Natural killer cell treated with Interleukin-12 subunit alpha and Interleukin-12 subunit beta and Interleukin-15 and Interleukin-18, amount 100 ng/mL, for 72 hours (primary cell): Measurements from ENCODE around the gene ING1. TPM values are rescaled to one million over a fixed set of nuclear protein-coding genes. Genes with fewer than 3 reads are reported as not detected.
"Not testable (repeated sequence)": the region's sequence is repeated elsewhere in the genome, so short reads cannot be mapped to it uniquely, and the experiment has no call there.

Experiments used
- ATAC-seq, 2 donors: fragments of 150-1000 bp; cut with Tn5 transposase in 1 of 2; sonication (Bioruptor Pico), chemical (Tn5 transposase) in 1 of 2; 2 replicates each; pipeline ENCODE4 v1.10.0; 2021
- DNase-seq: peaks from one replicate; pipeline ENCODE4 v3.0.0; 2022; ENCODE audit warnings: low spot score
- H3K27ac Mint-ChIP-seq, 2 donors: 1 replicate in 1 of 2; 2 replicates in 1 of 2; pipeline ENCODE4 v1.8.0; 2022; ENCODE audit warnings: mixed read lengths in 2 of 2, mild to moderate bottlenecking in 1 of 2, moderate library complexity in 1 of 2
- H3K27me3 Mint-ChIP-seq, 2 donors: 1 replicate in 1 of 2; 2 replicates in 1 of 2; pipeline ENCODE4 v1.8.0; 2022; ENCODE audit warnings: mixed read lengths in 2 of 2
- H3K36me3 Mint-ChIP-seq: one replicate; pipeline ENCODE4 v1.8.0; 2022; ENCODE audit warnings: mixed read lengths
- H3K4me1 Mint-ChIP-seq, 2 donors: 1 replicate in 1 of 2; 2 replicates in 1 of 2; pipeline ENCODE4 v1.8.0; 2022; ENCODE audit warnings: low read depth in 2 of 2, mixed read lengths in 2 of 2, mild to moderate bottlenecking in 1 of 2
- H3K4me3 Mint-ChIP-seq: one replicate; pipeline ENCODE4 v1.8.0; 2022; ENCODE audit warnings: mixed read lengths
- H3K9me3 Mint-ChIP-seq: 2 replicates; pipeline ENCODE4 v1.8.0; 2022; ENCODE audit warnings: mixed read lengths
- total RNA-seq, 2 donors: library from RNA; stranded (reverse); gene quantifications; one replicate each; pipeline ENCODE4 v1.2.3, GENCODE V29; 2022

Gene ING1, protein sequence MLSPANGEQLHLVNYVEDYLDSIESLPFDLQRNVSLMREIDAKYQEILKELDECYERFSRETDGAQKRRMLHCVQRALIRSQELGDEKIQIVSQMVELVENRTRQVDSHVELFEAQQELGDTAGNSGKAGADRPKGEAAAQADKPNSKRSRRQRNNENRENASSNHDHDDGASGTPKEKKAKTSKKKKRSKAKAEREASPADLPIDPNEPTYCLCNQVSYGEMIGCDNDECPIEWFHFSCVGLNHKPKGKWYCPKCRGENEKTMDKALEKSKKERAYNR
- total RNA-seq = 10 to 100 TPM; 11.1 to 15.7 TPM

DNA sequence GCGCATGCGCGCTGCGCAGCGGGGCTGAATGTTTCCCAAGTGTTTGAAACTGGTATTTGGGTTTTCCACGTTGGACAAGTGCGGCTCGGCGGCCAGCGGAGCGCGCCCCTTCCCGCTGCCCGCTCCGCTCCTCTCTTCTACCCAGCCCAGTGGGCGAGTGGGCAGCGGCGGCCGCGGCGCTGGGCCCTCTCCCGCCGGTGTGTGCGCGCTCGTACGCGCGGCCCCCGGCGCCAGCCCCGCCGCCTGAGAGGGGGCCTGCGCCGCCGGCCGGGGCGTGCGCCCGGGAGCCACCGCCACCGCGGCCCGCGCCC, at the start of gene ING1:
ING1 (plus strand) TSS at position 59 of the 311 bp plus-strand sequence. CDS start 450 bp downstream, outside the sequence.
- H3K4me1 Mint-ChIP-seq = peaks cover 23 to 27% of the 10 kb centered on the region in 2 donors
- H3K36me3 Mint-ChIP-seq = no peaks in the 10 kb centered on the region
- H3K4me3 Mint-ChIP-seq = peak within 1 kb of the TSS; percentile 98
- DNase-seq (no peak), ATAC-seq (no peak)
- no peaks in the 10 kb centered on the region for H3K27me3 Mint-ChIP-seq
- no peaks in the 10 kb centered on the region for H3K9me3 Mint-ChIP-seq
- H3K27ac Mint-ChIP-seq = peak within 1 kb of the TSS; percentile 90 to 97

DNA sequence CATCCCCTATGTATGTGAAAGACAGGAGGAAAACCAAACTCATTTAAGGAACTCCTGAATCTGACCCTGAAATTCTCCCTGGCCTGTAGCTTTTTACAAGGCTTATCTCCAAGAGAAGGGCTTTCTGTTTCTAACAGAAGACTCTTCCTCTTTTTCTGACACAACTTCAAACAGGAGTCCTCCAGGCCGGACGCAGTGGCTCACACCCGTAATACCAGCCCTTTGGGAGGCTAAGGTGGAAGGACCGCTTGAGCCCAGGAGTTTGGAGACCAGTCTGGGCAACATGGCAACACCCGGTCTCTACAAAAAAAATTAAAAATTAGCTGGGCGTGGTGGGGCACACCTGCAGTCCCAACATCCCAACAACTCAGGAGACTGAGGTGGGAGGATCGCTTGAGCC, 49.5 kb upstream of the ING1 start:
- ATAC-seq (no peak), DNase-seq (no peak)
- Mint-ChIP-seq H3K27ac (no peak overlapping the region), H3K36me3 (peaks cover 29% of the 10 kb centered on the region), H3K27me3 (no peaks in the 10 kb centered on the region), H3K9me3 (no peaks in the 10 kb centered on the region), H3K4me1 (peaks cover 0 to 10% of the 10 kb centered on the region in 2 donors), H3K4me3 (no peak overlapping the region)

DNA sequence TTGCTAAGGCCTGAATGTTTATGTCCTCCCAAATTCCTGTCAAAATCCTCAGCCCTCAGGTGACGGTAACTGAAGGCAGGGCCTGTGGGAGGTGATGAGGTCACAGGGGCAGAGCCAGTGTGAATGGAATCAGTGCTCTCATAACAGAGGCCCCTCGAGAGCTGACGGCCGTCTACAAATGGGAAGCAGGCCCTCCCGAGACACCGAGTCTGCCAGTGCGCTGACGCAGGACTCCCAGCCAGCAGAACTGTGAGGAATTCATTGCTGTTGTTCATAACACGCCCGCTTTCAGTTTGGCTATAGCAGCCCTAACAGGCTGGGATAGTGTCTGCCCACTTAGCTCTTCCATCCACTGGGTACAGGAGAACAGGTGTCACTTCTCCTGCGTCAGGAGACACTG, 48.8 kb upstream of the ING1 start:
- no peaks in the 10 kb centered on the region for H3K9me3 Mint-ChIP-seq
- no peak overlapping the region for H3K4me3 Mint-ChIP-seq
- H3K4me1 Mint-ChIP-seq = peaks cover 0 to 6% of the 10 kb centered on the region in 2 donors
- peaks cover 24% of the 10 kb centered on the region for H3K36me3 Mint-ChIP-seq
- H3K27ac Mint-ChIP-seq = no peak overlapping the region
- H3K27me3 Mint-ChIP-seq = no peaks in the 10 kb centered on the region
- DNase-seq (no peak), ATAC-seq (no peak)

DNA sequence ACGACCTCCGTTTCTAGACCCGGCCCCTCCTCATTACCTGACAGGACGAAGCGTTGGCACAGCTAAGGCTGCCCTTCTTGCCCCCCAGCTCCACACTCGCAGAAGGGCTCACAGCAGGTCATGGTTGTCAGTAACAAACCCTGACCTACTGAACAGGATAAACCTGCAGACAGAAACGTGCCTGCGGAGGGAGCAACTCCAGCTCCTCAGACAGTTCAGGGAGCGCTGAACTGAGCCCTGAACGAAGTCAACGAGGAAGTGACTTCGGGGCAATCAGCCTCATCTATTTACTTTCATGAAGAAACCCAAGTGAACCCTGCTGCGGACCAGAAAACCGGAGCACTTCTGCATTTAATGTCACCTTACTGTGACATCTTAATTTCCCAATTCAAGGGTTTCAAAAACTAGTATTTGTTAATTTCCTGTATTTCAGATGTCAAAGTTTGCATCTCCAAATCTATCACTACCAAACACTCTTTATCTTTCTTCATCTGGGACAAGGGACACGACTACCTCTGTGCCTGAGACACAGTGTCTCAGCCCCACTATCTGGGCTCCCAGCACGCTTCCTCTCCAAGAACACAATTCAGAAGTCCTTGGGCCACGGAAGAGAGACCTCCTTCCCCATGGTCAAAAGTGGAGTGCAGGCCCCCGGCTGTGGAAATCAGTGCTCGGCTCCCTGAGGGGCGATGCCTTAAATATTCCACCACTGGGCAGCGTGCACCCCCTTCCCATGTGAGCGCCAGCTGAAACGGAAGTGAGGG, 47.8 kb upstream of the ING1 start:
- DNase-seq = no peak
- no peaks in the 10 kb centered on the region for H3K27me3 Mint-ChIP-seq
- peaks cover 26% of the 10 kb centered on the region for H3K36me3 Mint-ChIP-seq
- peaks cover 2 to 4% of the 10 kb centered on the region in 2 donors for H3K4me1 Mint-ChIP-seq
- no peak for ATAC-seq
- no peaks in the 10 kb centered on the region for H3K9me3 Mint-ChIP-seq
- no peak overlapping the region for H3K4me3 Mint-ChIP-seq
- no peak overlapping the region for H3K27ac Mint-ChIP-seq

DNA sequence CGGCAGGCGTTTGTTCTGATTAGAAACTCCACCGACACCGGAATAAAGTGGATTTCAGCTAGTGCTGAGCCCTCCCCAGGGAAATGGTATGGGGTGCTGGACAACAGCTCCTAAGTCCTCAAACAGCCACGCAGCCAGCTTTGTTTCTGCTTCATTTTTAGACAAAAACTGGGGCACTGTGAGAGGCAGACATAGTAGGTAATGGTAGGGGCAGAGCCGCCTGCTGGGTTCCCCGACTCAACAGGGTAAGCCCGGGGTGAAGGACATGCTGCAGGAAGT, 47.3 kb upstream of the ING1 start:
- ATAC-seq (no peak), DNase-seq (no peak)
- H3K4me3 Mint-ChIP-seq = no peak overlapping the region
- peaks cover 7 to 8% of the 10 kb centered on the region in 2 donors for H3K4me1 Mint-ChIP-seq
- no peaks in the 10 kb centered on the region for H3K9me3 Mint-ChIP-seq
- H3K27ac Mint-ChIP-seq = no peak overlapping the region
- H3K27me3 Mint-ChIP-seq = no peaks in the 10 kb centered on the region
- H3K36me3 Mint-ChIP-seq = peaks cover 29% of the 10 kb centered on the region

DNA sequence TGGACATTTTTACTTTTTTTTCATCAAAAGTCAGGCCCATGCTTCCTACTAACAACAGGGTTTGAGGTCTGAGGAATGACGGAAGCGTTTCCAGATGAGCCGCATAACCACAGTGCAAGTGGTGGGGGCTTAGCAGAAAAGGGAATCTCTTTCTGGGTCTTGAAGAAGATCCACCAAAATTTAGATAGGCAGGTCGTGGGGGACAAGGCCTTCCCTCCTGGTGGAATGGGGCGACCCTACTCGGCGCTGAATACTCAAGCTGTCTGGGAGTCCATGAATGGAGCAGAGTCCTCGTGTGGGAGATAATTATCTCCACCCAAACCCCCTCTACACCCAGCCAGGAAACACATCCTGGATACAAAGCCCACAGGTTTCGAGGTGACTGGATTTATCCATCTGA, 44.5 kb upstream of the ING1 start:
- peaks cover 30% of the 10 kb centered on the region for H3K36me3 Mint-ChIP-seq
- no peak overlapping the region for H3K4me3 Mint-ChIP-seq
- DNase-seq (no peak), ATAC-seq (no peak)
- H3K4me1 Mint-ChIP-seq = peaks cover 17 to 18% of the 10 kb centered on the region in 2 donors
- no peak overlapping the region for H3K27ac Mint-ChIP-seq
- H3K27me3 Mint-ChIP-seq = no peaks in the 10 kb centered on the region
- H3K9me3 Mint-ChIP-seq = no peaks in the 10 kb centered on the region

DNA sequence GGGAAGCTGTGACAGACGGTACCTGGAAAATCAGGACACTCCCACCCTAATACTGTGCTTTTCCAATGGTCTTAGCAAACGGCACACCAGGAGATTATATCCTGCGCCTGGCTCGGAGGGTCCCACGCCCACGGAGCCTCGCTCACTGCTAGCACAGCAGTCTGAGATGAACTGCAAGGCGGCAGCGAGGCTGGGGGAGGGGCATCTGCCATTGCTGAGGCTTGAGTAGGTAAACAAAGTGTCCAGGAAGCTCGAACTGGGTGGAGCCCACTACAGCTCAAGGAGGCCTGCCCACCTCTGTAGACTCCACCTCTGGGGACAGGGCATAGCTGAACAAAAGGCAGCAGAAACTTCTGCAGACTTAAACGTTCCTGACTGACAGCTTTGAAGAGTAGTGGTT, 43.7 kb upstream of the ING1 start:
- H3K36me3 Mint-ChIP-seq = peaks cover 36% of the 10 kb centered on the region

DNA sequence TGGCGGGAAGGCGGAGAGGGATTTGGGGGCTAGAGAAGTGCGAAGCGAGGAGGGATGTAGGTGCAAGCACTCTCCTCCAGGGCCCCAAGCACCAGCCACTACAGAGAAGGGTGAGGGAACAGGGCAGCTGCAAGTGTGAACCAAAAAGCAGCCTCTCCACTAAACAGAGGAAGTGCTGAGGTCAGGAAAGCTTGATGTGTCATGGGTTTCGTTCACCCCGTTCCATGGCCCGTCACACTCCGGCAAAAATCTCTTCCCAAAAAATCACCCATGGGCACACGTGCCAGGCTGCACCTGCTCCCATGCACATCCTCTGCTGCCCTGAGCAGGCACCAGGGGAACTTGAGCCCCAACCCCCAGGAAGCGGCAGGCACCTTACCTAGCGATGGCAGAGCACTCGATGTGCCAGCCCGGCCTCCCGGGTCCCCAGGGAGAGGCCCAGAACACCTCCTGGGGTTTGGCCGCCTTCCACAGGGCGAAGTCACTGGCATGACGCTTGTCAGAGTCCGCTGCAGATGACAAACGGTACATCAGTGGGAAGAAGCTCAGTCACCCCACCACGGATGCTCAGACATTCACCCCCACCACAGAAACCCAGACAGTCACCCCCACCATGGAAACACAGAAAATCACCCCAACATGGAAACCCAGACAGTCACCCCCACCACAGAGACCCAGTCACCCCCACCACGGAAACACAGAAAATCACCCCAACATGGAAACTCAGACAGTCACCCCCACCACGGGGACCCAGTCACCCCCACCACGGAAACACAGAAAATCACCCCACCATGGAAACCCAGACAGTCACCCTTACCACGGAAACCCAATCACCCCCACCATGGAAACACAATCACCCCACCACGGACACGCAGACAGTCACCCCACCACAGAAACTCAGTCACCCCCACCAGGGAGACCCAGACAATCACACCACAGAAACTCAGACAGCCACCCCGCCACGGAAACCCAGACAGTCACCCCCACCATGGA, 36.6 kb upstream of the ING1 start:
- Mint-ChIP-seq H3K4me3 (peak overlapping the region; percentile 47), H3K36me3 (peaks cover 34% of the 10 kb centered on the region), H3K9me3 (no peaks in the 10 kb centered on the region), H3K27ac (no peak overlapping the region), H3K27me3 (no peaks in the 10 kb centered on the region), H3K4me1 (peaks cover 10 to 42% of the 10 kb centered on the region in 2 donors)
- DNase-seq = no peak
- ATAC-seq = peak; percentile 40 to 41

More for the DNA sequence above, 43.7 kb upstream of the ING1 start:
- H3K4me1 Mint-ChIP-seq = peaks cover 17 to 24% of the 10 kb centered on the region in 2 donors
- H3K27ac Mint-ChIP-seq, DNase-seq, H3K4me3 Mint-ChIP-seq, ATAC-seq, H3K27me3 Mint-ChIP-seq, H3K9me3 Mint-ChIP-seq: not testable (repeated sequence)

DNA sequence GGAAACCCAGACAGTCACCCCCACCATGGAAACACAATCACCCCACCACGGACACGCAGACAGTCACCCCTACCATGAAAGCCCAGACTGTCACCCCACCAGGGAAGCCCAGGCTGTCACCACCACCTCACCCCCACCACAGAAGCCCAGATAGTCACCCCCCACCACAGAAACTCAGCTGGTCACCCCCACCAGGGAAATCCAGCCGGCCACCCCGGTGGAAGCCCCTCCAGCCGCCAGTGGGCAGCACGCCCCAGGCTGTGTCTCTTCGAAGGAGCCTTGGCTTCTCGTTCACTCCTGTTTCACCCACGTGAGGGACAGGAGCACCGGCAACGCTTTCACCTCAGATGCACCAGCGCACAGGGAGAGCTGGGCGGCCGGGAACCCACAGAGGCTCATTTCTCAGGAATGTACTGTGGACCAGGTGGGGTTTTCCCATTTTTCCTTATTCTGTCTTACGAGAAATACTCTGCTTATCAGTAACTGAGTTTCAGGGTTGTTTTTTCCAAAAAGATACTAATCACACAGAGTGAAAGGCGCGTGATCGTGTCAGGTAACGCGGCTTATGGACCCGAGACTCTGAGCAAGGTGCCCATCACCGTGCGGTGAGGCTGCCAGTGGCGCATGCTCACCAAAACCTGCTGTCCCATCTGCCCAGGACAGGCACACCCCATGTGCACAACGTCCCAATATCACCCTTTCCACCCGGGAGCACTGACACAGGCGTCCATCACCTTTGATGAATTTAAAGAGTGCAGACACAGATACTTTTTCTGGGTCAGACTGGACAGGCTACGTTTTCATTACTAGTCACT, 35.6 kb upstream of the ING1 start:
- DNase-seq (no peak), ATAC-seq (peak in 1 of 2 donors; percentile 40)
- no peak overlapping the region for H3K27ac Mint-ChIP-seq
- H3K4me1 Mint-ChIP-seq = peaks cover 5 to 38% of the 10 kb centered on the region in 2 donors
- H3K36me3 Mint-ChIP-seq = peaks cover 29% of the 10 kb centered on the region
- no peaks in the 10 kb centered on the region for H3K27me3 Mint-ChIP-seq
- H3K4me3 Mint-ChIP-seq = no peak overlapping the region
- H3K9me3 Mint-ChIP-seq = no peaks in the 10 kb centered on the region

DNA sequence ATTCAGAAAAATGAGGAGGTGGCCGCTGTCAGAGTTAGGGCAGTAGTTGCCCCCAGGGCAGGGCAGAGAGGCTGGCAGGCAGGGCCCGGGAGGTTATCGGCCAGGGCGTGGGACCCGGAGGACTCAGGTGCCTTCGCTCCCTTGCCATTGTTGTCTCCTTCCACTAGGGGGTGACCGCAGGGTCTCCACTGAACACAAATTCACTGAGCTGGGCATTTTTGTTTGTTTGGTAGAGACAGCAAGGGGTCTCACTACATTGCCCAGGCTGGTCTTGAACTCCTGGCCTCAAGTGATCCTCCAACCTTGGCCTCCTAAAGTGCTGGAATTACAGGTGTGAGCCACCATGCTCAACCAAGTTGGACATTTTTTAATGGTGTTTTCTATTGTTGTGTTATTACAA, 32.6 kb upstream of the ING1 start:
- H3K27ac Mint-ChIP-seq = no peak overlapping the region
- no peak for ATAC-seq
- H3K36me3 Mint-ChIP-seq = peaks cover 22% of the 10 kb centered on the region

DNA sequence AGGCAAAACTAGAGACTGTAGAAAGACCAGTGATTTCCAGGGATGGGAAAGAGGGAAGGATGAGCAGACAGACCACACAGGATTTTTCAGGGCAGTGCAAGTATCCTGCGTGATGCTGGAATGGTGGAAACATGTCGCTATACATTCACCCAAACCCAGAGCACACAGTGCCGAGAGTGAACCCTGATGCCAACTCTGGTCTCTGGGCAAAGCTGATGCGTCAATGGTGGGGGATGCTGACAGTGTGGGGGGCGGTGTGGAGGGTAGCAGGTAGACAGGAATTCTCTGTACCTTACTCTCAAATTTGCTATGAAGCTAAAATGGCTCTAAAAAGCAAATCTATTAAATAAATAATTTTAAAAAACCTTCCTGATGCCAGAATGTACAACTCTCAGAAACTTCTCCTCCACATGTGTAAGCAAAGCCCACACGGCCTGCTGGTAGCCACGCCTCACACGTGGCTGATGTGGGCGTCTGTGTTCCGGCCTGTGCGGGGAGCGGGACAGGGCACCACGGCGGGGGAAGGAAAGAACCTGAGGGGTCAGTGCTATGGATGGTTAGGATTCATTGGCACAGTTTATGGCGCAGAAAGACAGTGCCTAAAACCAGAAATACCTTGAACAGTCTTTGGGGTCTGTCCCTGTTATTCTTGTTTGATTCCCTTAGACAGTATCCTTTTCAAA, 31.5 kb upstream of the ING1 start:
- Mint-ChIP-seq H3K4me1 (peaks cover 0 to 16% of the 10 kb centered on the region in 2 donors), H3K36me3 (peaks cover 18% of the 10 kb centered on the region)

More for the DNA sequence above, 32.6 kb upstream of the ING1 start:
- Mint-ChIP-seq H3K4me1 (peaks cover 5 to 26% of the 10 kb centered on the region in 2 donors), H3K4me3 (no peak overlapping the region), H3K9me3 (no peaks in the 10 kb centered on the region), H3K27me3 (no peaks in the 10 kb centered on the region)
- DNase-seq = no peak

DNA sequence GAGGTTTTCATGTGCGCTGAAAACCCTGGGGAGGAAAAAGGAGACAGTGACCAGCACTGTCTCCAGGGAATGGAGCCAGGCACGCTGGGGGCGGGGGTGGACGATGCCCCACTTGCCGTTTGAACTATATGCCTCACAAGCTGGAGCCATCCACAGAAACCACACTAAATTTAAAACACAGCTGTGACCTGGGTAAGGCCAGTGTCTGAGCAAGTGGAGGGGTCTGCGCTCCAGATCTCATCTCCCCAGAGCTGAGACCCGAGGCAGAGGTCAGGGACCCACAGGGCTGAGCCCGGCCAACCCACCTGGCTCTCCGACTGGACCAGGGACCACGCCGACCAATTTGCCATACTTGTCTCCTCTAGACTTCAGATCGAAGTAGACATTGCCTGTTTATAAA, 30.8 kb upstream of the ING1 start:
- H3K4me3 Mint-ChIP-seq = no peak overlapping the region
- no peak for ATAC-seq
- no peaks in the 10 kb centered on the region for H3K27me3 Mint-ChIP-seq
- peaks cover 0 to 13% of the 10 kb centered on the region in 2 donors for H3K4me1 Mint-ChIP-seq
- no peaks in the 10 kb centered on the region for H3K9me3 Mint-ChIP-seq
- DNase-seq = no peak
- H3K36me3 Mint-ChIP-seq = peaks cover 18% of the 10 kb centered on the region
- no peak overlapping the region for H3K27ac Mint-ChIP-seq

More for the DNA sequence above, 31.5 kb upstream of the ING1 start:
- ATAC-seq (no peak), DNase-seq (no peak)
- Mint-ChIP-seq H3K9me3 (no peaks in the 10 kb centered on the region), H3K27ac (no peak overlapping the region), H3K4me3 (no peak overlapping the region), H3K27me3 (no peaks in the 10 kb centered on the region)
